AML-193 (cell line): ENCODE results near the gene LDLRAD4.
"Not testable (repeated sequence)": the region's sequence is repeated elsewhere in the genome, so short reads cannot be mapped to it uniquely, and the experiment has no call there.

ENCODE experiments used
- DNase-seq, 2 experiments: peaks; one replicate each; lab custom pipeline; 2025; lab: John Stamatoyannopoulos, UW

The LDLRAD4 gene

GRCh38 chr18:13681701-13682100 is 463.1 kb downstream of the LDLRAD4 start:
- no peak for DNase-seq

GRCh38 chr18:13684546-13684945 is 466.0 kb downstream of the LDLRAD4 start:
- DNase-seq: no peak

- no peak for DNase-seq
These were observed 469.9 kb downstream of the LDLRAD4 start for GRCh38 chr18:13688191-13689136.

GRCh38 chr18:13690060-13690459 is 471.5 kb downstream of the LDLRAD4 start:
- DNase-seq: not testable (repeated sequence)

GRCh38 chr18:13695337-13695736 is 476.8 kb downstream of the LDLRAD4 start:
- not testable (repeated sequence) for DNase-seq

GRCh38 chr18:13696961-13697360 is 478.4 kb downstream of the LDLRAD4 start:
- no peak for DNase-seq

- no peak for DNase-seq
These were observed 481.6 kb downstream of the LDLRAD4 start for GRCh38 chr18:13700153-13700552.
